Measurements from ENCODE around the gene SPOCK1.
"Not testable (repeated sequence)": the region's sequence is repeated elsewhere in the genome, so short reads cannot be mapped to it uniquely, and the experiment has no call there.

SPOCK1 gene

DNA sequence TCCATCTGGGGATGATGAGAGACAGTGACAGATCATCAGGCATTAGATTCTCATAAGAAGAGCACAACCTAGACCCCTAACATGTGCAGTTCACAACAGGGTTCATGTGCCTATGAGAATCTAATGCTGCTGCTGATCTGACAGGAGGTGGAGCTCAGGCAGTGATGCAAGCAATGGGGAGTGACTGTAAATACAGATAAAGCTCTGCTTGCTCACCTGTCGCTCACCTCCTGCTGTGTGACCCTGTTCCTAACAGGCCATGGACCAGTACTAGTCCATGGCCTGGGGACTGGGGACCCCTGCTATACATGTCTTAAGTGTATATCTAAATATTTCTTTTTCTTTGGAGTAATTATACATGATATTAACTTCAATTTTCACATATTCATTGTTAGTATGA lies 265.8 kb downstream of the SPOCK1 start:
- in situ Hi-C loops (cut with MboI; ENCODE audit: low sequenced_read_pairs) = not testable (repeated sequence)

DNA sequence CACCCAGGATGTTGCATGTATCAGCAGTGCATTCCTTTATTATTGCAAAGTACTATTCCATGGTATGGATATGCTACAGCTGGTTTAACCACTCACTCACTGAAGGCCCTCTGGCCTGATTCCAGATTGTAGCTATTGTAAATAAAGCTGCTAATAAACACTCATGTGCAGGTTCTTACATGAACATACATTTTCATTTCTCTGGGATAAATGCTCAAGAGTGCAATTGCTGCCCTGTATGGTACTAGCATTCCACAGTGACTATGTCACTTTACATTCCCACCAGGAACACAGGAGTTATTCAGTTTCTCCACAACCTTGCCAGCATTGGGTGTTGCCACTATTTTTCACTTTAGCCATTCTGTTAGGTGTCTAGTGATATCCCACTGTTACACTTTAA lies 267.6 kb downstream of the SPOCK1 start:
- in situ Hi-C loops (cut with MboI; ENCODE audit: low sequenced_read_pairs) = no loop called here

DNA sequence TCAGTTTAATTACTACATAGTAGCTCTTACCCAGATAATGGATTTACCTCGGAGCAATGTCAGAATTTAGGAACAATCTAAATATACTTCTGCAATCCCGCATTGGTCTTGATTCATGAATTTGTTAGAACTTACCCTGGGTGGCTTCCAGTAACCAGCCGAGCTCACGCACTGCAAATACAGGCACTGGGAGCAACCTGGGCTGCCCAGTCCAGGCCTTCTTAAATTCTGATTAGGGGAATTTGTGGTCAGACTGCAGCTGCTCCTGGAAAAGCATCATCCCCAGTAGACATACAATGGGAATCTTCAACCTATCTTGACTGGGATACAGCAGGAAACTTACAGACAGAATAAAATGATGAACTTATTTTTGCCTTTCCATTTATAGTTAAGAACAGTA lies 270.3 kb downstream of the SPOCK1 start:
- in situ Hi-C loops (cut with MboI; ENCODE audit: low sequenced_read_pairs) = no loop called here

DNA sequence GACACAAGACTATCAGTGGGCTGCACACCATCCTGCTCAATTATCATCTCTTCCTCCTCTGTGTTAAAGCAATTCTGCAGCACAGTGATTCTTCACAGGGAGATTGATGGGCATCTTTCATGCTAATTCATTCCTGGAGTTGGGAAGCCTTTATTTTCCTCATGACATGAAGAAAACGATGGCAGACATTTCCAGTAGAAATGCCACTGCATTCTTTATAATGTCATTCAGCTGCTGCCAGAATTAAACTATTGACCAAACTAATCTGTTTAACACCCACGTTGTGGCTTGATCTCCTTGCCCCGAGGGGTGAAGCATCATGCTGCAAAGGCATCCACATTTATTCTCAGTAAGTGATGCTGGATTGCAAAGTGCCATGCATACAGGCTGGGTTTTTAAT lies 273.0 kb downstream of the SPOCK1 start:
- in situ Hi-C loops (cut with MboI; ENCODE audit: low sequenced_read_pairs) = no loop called here

DNA sequence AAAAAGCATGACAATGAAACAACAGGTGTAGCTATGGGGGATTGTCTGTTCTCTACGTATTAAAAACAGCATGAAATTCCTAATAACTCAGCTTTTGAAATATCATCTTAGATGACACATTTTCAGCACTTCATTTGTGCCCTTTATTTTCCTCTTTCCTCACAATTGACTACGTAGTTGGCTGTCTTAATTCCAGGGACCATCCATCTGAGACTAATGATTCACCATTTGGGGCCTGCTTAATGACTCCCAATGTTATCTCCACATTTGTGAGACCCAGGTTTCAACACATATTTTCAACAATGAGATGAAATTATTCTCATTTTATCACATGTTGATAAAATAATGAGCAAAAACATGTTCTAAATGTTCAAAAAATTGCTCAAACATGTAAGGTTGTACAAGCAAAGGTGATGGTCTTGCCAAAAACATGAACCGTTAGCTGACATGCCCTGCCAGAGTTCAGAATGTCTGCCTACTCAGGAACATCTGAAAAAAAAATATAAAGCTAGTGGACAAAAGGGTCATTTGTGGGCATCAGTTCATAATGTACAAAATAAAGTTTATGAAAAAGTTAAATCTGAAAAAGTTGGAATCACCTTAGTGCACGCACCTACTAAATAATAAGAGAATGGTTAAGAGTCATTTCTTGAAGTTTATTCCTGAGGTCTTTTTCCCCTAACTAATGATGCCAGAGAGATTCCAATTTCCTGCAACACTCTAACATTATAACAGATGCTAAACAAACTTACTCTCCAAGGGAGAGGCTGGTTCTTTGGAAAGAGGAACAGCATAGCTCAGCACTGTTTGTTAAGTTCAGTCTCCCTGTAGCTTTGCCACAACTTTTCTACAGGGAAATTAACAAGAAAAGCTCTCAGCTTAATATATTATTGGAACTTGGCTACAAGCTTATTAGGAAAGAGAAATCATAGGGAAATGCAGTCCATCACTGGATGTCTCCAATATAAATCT lies 275.5 kb downstream of the SPOCK1 start:
- in situ Hi-C loops (cut with MboI; ENCODE audit: low sequenced_read_pairs) = no loop called here

DNA sequence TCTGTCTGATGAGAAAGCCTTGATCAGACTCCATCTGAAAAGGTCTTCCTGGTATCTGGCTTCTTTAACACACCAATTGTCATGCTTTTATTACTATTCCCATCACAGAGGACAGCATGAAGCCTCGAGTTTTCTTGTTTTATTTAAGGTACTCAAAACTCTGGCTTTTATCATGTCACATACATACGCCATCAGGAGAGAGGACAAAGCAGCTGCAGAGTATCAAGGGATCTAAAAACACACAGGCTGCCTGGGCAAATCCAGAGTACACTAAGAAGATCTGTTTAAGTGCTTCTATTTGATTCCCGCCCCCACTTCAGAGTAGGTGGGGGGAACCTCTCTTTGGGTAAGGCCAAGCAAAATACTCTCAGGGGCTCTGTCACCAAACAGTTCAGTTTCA lies 277.2 kb downstream of the SPOCK1 start:
- in situ Hi-C loops (cut with MboI; ENCODE audit: low sequenced_read_pairs) = no loop called here

DNA sequence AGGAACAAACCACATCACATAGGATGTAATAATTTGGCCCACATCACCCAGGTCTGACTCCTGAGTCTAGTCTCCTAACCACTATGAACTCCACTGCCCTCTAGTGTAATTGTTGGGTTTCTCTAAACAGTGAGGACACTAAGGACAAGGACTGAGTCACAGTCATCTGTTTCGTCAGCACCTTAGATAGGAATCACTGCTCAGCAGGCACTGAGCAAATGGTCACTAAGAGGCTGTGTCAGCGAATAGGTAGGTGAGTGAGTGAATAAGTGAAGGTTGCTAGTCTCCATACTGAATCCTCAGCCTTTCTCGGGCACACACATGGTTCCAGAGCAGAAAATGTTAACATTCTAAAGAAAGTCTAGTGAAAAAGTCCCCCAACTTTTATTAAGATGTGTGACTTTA lies 278.6 kb downstream of the SPOCK1 start:
- in situ Hi-C loops (cut with MboI; ENCODE audit: low sequenced_read_pairs) = no loop called here

DNA sequence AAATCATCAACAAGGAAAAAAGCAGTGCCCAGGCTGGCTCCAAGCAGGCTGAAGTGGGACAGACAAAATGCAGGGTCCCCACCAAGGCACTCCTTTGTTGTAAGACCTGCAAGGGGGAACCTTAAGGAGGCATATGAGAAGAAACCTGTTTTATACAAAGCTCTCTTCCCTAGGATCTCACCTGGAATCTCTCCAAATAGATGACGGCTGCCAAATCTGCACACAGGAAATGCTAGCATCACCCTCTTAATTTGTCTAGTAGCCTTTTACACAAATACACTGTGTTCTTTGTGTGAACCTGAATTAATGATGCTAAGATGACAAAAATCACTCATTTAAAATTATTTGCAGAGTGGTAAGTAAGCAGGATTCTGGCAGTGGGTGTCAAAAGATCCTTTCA lies 280.2 kb downstream of the SPOCK1 start:
- in situ Hi-C loops (cut with MboI; ENCODE audit: low sequenced_read_pairs) = no loop called here

DNA sequence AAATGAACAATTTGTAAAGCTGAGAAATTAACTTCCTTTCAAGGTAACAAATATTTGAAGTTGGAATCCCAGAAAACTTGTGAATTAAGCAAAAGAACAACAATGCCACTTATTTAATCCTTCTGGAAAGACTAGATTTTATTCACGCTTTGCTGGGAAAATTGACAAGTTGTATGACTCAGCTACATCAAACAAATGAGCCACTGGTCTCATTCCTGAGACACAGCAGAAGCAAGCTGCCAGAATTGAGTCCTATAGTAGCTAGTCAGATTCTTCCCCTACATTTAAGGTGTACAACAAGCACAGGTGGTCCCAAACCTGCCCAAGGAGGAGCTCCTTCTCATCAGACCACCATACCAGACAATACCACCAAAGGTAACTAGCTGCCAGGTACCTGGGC lies 280.7 kb downstream of the SPOCK1 start:
- in situ Hi-C loops (cut with MboI; ENCODE audit: low sequenced_read_pairs) = no loop called here

DNA sequence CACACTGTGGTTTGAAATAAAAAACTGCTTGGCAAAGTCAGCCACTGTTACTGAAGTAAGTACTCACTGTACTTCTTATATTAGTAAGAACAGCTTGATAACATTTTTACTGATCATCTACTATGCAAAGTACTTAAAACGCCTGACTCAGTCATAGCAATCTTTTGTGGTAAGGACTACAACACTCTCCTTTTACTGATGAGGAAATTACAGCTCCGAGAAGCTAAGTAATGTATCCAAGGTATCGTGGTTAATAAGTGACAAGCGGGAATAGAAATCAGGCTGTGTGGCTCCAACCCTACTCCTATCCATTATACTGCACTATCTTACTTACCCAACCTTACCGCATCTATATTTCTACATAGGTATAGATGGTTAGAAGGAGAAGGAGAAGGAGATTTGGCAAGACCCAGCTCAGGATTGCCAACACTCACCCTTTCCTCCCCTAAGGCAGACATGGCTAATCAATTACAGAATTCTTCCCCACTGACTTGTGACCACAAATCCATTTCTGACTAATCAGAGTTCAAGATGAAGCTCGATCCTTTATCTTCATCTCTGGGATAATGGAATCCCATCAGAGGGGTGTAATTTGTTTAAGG lies 281.4 kb downstream of the SPOCK1 start:
- in situ Hi-C loops (cut with MboI; ENCODE audit: low sequenced_read_pairs) = no loop called here

DNA sequence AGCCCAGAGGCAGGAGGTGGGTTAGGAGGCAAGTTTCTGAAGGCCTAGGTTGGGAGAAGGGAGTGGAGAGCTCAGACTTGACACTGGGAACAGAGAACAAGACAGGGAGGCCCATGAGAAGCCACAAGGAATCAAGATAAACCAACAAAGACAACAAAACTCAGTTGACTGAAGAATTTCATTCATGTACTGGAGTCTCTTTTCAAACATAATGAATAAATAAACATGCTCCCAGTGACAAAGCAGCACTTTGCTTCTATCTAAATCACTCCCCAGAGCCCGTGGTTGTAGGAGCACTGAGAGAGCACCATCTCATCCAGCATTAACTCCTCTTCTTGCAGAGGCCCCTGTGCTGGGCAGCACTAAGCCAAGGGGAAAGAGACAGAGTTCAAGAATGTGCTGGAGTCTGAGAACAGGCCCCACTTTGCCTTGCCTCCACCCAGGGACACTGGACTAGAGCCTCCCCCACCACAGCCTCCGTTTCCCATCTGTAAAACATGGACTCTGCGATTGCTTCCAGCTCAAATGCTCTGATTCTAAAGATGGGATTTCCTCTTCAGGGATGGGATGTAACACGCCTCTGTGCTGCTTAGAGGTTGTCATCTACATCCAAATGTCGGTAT lies 282.0 kb downstream of the SPOCK1 start:
- in situ Hi-C loops (cut with MboI; ENCODE audit: low sequenced_read_pairs) = no loop called here

DNA sequence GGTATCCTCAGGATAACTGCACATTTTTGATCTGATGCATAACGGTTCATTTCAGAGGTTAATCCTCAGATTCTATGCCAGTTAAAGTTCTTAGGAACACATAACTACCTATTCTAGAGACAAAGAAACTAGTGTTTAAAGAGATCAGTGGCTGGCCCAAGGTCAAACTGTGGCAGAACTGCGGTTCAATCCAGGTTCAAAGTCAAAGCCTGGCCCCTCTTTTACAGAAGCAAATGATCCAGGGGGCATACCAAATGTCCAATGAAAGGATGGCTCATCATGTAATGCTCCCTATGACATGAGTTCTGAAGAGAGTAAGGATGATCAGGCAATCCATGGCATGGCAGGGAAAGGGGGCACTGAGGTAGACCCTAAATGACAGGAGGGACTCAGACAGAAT lies 283.3 kb downstream of the SPOCK1 start:
- in situ Hi-C loops (cut with MboI; ENCODE audit: low sequenced_read_pairs) = no loop called here

DNA sequence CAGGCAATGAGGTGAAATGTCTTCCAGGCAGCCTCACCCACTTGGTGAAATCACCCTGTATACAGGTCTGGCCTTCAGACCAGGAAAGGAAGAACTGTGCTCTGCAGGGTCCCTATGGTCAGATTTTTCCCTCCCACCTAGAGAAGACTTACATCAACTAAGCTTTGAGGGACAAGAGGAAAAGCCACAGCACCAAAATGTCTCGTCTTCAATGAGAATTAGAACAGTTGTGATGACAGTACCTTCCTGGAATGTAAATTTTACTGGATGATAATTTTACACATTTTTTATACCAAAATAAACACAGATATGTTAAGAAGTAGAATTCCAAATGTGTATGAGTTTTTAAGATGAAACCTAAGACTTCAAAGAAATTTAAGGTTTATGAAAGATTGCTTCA lies 283.9 kb downstream of the SPOCK1 start:
- in situ Hi-C loops (cut with MboI; ENCODE audit: low sequenced_read_pairs) = no loop called here

DNA sequence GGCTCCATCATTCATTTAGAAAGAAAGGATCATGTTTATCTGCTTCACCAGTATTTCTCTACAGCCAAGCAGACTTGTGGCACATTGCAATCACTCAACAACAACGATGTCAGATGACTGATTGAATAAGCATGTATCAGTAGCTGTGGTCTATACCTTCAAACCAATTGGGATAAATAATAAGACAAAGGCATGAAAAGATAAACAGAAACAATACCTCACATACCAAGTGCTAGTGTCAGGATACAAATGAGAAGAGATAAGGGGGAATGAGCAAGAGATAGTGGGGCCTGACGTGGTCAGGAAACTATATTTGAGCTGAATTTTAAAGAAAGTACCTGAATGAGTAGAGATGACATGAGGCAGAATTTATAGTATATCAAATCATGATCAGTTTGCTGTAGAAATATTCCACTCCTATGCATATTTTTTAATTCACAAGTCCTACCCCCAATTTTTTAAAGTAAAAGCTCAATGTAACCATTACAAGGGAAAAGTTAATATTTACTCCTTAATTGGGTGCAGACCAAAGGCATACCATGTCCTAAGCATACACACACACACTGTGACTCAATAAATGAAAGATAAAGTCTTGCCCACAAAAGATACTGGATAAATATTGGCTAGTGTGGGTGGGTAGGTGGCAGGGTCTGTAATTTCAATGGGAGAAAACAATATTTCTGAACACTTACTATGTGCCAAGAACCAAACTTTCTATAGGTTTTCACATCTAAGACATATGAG lies 284.5 kb downstream of the SPOCK1 start:
- in situ Hi-C loops (cut with MboI; ENCODE audit: low sequenced_read_pairs) = no loop called here

DNA sequence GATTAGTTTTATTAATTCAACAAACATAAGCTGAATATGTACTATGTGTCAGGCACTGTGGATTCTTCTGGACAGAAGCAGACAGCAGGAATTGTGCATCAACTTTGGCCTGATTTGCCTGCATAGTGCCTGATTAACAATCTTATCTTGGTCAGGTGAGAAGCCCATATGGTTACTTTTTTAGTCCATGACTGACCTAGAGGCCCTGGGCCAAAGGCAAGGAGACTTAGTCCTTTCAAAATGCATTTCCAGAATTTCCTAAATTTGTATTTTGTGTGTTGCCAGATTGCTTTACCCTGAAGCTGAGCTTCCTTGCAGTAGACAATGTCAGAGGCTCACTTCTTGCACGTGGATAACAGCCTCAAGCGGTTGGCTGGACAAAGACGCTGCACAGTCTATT lies 286.7 kb downstream of the SPOCK1 start:
- in situ Hi-C loops (cut with MboI; ENCODE audit: low sequenced_read_pairs) = no loop called here

DNA sequence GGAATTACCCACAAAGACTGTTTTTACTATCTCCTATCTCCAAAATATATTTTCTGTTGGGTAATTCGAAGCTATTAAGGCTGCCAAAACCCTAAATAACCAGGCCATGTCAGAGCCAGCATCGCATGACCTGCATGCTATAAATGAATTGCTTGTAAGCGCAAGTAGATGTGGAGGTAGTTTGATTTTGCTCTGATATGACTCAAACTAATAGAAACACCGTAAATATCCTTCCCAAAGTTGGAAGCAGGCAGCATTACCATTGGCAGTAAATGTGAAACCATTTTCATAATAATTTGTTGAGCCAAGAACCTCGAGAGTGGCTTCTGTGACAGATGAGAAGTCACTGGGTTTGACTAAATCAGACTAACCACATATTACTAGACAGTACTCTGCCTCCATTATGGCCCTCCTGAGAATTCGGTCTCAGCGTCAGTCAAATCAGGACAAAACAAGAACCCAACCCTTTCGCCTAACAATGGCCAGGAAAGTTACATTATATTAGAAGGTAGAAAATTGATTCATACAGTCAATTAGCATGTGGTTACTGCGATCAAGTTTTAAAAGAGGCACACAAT lies 289.8 kb downstream of the SPOCK1 start:
- in situ Hi-C loops (cut with MboI; ENCODE audit: low sequenced_read_pairs) = no loop called here

DNA sequence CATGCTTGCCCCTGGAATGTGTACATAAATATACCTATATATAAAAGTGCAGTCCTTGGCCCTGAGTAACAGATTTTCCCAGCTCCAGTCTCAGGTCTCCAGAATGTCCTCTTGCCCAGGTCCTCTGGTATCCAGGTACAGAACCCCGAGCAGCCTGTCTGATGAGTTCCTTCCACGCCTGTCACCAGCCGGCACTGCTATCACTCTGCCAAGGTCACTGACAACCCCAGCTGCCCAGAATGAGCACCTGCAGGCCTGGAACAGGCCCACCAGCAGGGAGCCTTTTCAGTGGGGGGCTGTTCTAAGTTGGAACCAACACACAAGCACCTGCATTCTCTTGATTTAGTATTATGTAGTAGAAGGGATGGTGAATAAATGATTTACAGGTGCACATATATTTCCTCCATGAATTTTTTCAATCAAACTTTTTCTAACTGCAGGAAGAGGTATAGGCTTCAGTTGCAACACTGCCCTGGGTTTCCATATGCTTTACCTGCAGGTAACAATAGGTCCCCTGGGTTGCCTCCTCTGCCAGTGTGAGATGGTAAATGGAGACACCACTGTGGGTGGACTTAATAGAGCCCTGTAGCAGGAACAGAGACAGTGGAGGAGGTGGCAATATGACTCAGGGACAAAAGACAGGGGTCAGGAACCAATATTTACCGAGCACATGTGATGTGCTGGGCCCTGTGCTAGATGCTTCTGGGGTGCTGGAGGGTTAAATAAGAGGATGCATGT lies 291.9 kb downstream of the SPOCK1 start:
- in situ Hi-C loops (cut with MboI; ENCODE audit: low sequenced_read_pairs) = no loop called here

DNA sequence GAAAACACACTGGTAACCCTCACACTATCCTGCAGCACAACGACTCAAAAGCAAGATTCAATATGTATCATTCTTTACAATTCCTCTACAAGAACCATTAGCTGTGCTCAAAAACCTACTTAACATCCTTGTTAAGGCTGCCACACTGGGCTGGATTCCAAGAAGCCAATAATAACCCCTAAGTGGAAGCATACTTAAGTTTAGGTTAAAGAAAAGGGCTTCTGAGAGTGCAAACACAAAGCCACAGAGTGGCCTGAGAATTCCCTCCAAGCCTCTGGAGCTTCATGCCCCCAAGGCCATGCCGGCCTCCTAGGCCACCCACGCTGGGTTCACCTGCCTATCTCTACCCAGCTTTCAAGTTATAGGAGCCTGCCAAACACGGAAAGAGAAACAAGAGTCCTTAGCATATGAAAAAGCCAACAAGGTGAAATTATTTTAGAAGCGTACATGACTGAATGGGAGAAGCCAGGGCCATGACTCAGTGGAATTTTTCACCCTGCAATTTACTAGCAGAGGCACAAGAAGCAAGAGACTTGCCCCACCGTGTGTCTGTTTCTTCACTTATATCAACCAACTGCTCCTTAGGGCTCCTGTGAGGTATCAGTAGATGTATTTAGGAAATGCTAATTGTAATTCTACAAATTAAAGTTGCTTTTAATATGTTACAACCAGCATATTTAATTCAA lies 293.0 kb downstream of the SPOCK1 start:
- in situ Hi-C loops (cut with MboI; ENCODE audit: low sequenced_read_pairs) = no loop called here

DNA sequence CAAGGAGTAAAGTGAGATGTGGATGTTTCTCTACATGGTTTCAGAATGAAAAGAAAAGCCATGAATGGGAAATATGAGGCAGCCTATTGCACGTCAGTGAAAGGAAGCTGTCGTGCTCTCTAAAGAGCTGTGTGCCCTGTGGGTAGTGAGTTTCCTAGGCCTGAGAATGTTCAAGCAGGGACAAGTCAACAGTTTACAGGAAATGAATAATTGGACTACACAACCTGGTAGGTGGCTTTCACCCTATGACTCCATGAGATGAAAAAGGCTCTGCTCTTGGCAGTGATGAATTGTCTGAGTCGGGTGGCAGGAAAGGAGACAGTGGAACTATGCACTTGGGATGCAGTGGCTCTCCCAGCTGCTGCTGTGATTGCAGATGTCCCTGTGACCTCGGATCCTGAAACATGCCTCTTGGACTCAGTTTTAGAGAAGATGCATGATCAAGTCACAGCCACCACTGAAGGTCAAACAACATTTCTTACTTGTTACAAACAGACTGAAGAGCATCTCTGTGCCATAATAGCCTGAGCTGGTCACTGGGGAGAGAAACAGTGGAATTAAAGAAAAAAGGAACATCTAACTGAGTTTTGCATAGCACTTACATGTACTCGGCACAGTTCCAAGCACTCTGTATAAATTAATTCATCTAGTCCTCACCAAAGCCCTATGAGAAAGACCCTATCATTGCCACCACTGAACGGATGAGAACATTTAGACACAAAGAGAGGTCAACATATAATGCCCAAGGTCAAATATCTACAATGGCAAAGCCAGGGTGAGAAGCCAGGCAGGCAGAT lies 293.7 kb downstream of the SPOCK1 start:
- in situ Hi-C loops (cut with MboI; ENCODE audit: low sequenced_read_pairs) = no loop called here

Data from HL-60/S4 treated with retinoic acid at 250 ng/mL for 4 days and 3 days (cell line).